Endothelial cell of umbilical vein (primary cell): ENCODE results near the gene APBB2.

ENCODE experiments used
- CTCF ChIP-seq, 2 donors: IDR thresholded peaks; 1 replicate in 1 of 2; 2 replicates in 1 of 2; pipeline ENCODE4 v1.5.1; 2011; ENCODE audit warnings: low read length in 2 of 2, mild to moderate bottlenecking in 2 of 2, moderate library complexity in 2 of 2, control low read depth in 1 of 2, inconsistent platforms in 1 of 2, low read depth in 1 of 2; ENCODE audit not compliant: insufficient read depth in 1 of 2; ENCODE audit errors: extremely low read depth in 1 of 2
- EZH2 ChIP-seq: IDR thresholded peaks from 2 replicates; pipeline ENCODE4 v1.6.1; 2012; ENCODE audit warnings: borderline replicate concordance, low read depth, mild to moderate bottlenecking, moderate library complexity, low read length, inconsistent platforms; ENCODE audit not compliant: severe bottlenecking
- MAX ChIP-seq: IDR thresholded peaks from 2 replicates; pipeline ENCODE4 v1.6.1; 2011; ENCODE audit not compliant: insufficient read depth, insufficient read length
- MYC ChIP-seq: IDR thresholded peaks from one replicate; pipeline ENCODE4 v1.6.1; 2011; ENCODE audit warnings: mild to moderate bottlenecking, low read depth, low read length
- POLR2A ChIP-seq: IDR thresholded peaks from 2 replicates; pipeline ENCODE4 v1.6.1; 2012; ENCODE audit warnings: low read depth, mild to moderate bottlenecking, control low read depth, low read length
- POLR2AphosphoS5 ChIP-seq: IDR thresholded peaks from 2 replicates; pipeline ENCODE4 v1.6.1; 2012; ENCODE audit warnings: low read depth, mild to moderate bottlenecking, control low read depth, low read length, moderate library complexity; ENCODE audit not compliant: insufficient read depth

- TF ChIP-seq POLR2AphosphoS5 (no peak), CTCF (IDR thresholded peaks at IDR 0.05; ENCODE audit: extremely low read depth in 1 of 2, insufficient read depth in 1 of 2, low read depth in 1 of 2, low read length in 2 of 2) (no peak), POLR2A (no peak), MAX (no peak), EZH2 (no peak), MYC (no peak)
These were observed 31.3 kb downstream of the APBB2 start for GRCh38 chr4:41183021-41183553.
